Stomach (tissue), 9 donors: ENCODE results near the gene REPS2. TPM values are rescaled to one million over a fixed set of nuclear protein-coding genes. Genes with fewer than 3 reads are reported as not detected.

Experiments used
- DNase-seq, 2 donors: peaks; one replicate each; pipeline versions ENCODE4 v3.0.0 to v3.0.0-alpha.2; 2013 to 2019
- H3K27ac ChIP-seq, 5 donors: fragments of 200-600 bp in 4 of 5; sonication (generic) in 4 of 5; one replicate each; pipeline ENCODE4 v1.5.1; 2013 to 2019; ENCODE audit warnings: mild to moderate bottlenecking in 1 of 5, moderate library complexity in 1 of 5
- H3K27me3 ChIP-seq, 3 donors: fragments of 200-600 bp; sonication (generic); one replicate each; pipeline ENCODE4 v1.5.1; 2017 to 2019; ENCODE audit warnings: mixed run types in 1 of 3
- H3K36me3 ChIP-seq, 4 donors: fragments of 200-600 bp; sonication (generic); 1 replicate in 3 of 4; 2 replicates in 1 of 4; pipeline ENCODE4 v1.5.1; 2016 to 2019
- H3K4me1 ChIP-seq, 4 donors: fragments of 200-600 bp; sonication (generic); one replicate each; pipeline ENCODE4 v1.5.1; 2016 to 2019
- H3K4me3 ChIP-seq, 4 donors: fragments of 200-600 bp; sonication (generic) in 3 of 4; one replicate each; pipeline ENCODE4 v1.5.1; 2016 to 2019; ENCODE audit warnings: mild to moderate bottlenecking in 1 of 4
- H3K9me3 ChIP-seq, 4 donors: fragments of 200-600 bp; sonication (generic); one replicate each; pipeline ENCODE4 v1.5.1; 2016 to 2019
- CTCF ChIP-seq, 7 experiments: fragments of 450-650 bp in 4 of 7; fragments of 200-600 bp in 3 of 7; sonication (generic) in 3 of 7; IDR thresholded peaks; one replicate each; pipeline ENCODE4 v1.5.1; 2016 to 2019; ENCODE audit warnings: antibody characterized with exemption in 7 of 7, control low read depth in 2 of 7, mild to moderate bottlenecking in 1 of 7
- EP300 ChIP-seq: sonication (generic); formaldehyde crosslinking; IDR thresholded peaks from one replicate; pipeline ENCODE4 v1.6.1; 2017; ENCODE audit warnings: antibody characterized with exemption
- POLR2A ChIP-seq, 4 donors: fragments of 450-650 bp; IDR thresholded peaks; one replicate each; pipeline ENCODE4 v1.6.1; 2016; ENCODE audit warnings: antibody characterized with exemption in 4 of 4, control low read depth in 2 of 4, mild to moderate bottlenecking in 1 of 4, moderate library complexity in 1 of 4
- POLR2AphosphoS5 ChIP-seq, 3 donors: sonication (generic); formaldehyde crosslinking; IDR thresholded peaks; one replicate each; pipeline ENCODE4 v1.6.1; 2016; ENCODE audit warnings: antibody characterized with exemption in 3 of 3
- WGBS, 5 donors: extraction: QIAGEN DNeasy Blood & Tissue Kit in 3 of 5; methylation state at CpG; one replicate each; pipeline versions ENCODE4 v1.1.5 to v1.1.7; 2013 to 2018; 5-methylcytosine and 5-hydroxymethylcytosine counted together
- intact Hi-C: fragments of 100-400 bp; cut with DNase I; formaldehyde crosslinking; loops from one replicate; pipeline ENCODE4 v1.15.1; 2023; ENCODE audit warnings: low total_unique reads
- polyA plus RNA-seq, 3 donors: library from polyadenylated mRNA; stranded (reverse); fragments of 200-250 nt; gene quantifications; one replicate each; pipeline ENCODE4 v1.2.3, GENCODE V29; 2013
- total RNA-seq, 5 donors: library from RNA; depleted of rRNA; stranded (reverse); fragments of >200 nt; gene quantifications; one replicate each; pipeline versions ENCODE4 v1.1.0 to v1.2.3, GENCODE V29; 2014 to 2016
- donor health status: healthy with polysubstance abuse.
- donor health status: Bipolar disorder and iron deficiency.
- donor health status: healthy.

Gene REPS2
- total and polyA plus RNA-seq, 8 donors = 6.1 to 281 (median 10.6) TPM

- Histone ChIP-seq H3K9me3 (no peaks in the 10 kb centered on the region), H3K4me1 (peaks cover 0 to 8% (median 0%) of the 10 kb centered on the region in 4 donors), H3K36me3 (peaks cover 0 to 6% (median 0%) of the 10 kb centered on the region in 4 donors), H3K4me3 (no peak overlapping the region), H3K27ac (no peak overlapping the region), H3K27me3 (no peaks in the 10 kb centered on the region)
- DNase-seq = no peak
- WGBS, 5 donors = 59 to 92% (median 80%) methylated on average over 2 of the region's 2 CpGs
- TF ChIP-seq POLR2A (IDR thresholded peaks at IDR 0.05) = no peak
- no peak for TF ChIP-seq EP300
- no peak for TF ChIP-seq POLR2AphosphoS5 (IDR thresholded peaks at IDR 0.05)
- no peak for TF ChIP-seq CTCF (IDR thresholded peaks at IDR 0.05)
- intact Hi-C loops = no loop called here
Measured at GRCh38 chrX:17056868-17057608, 110.6 kb downstream of the REPS2 start.

- Histone ChIP-seq H3K4me3 (no peak overlapping the region), H3K36me3 (peaks cover 0 to 4% (median 0%) of the 10 kb centered on the region in 4 donors), H3K4me1 (no peaks in the 10 kb centered on the region), H3K27me3 (no peaks in the 10 kb centered on the region), H3K27ac (no peak overlapping the region), H3K9me3 (no peaks in the 10 kb centered on the region)
- intact Hi-C loops = no loop called here
- TF ChIP-seq POLR2AphosphoS5 (IDR thresholded peaks at IDR 0.05) = no peak
- TF ChIP-seq CTCF (IDR thresholded peaks at IDR 0.05) = no peak
- no peak for TF ChIP-seq POLR2A (IDR thresholded peaks at IDR 0.05)
- no peak for TF ChIP-seq EP300
- no peak for DNase-seq
Measured at GRCh38 chrX:17062065-17062464, 115.6 kb downstream of the REPS2 start.

GRCh38 chrX:17065100-17065499 is 118.6 kb downstream of the REPS2 start:
- TF ChIP-seq POLR2A (IDR thresholded peaks at IDR 0.05) = no peak
- TF ChIP-seq POLR2AphosphoS5 (IDR thresholded peaks at IDR 0.05) = no peak
- no peak for TF ChIP-seq CTCF (IDR thresholded peaks at IDR 0.05)
- TF ChIP-seq EP300 = no peak
- intact Hi-C loops = no loop called here
- 81 to 88% (median 83%) methylated on average over 3 to 5 of the region's 5 CpGs for WGBS, 5 donors

GRCh38 chrX:17067534-17067933 is 121.1 kb downstream of the REPS2 start:
- no peak for TF ChIP-seq EP300
- no peak for TF ChIP-seq CTCF (IDR thresholded peaks at IDR 0.05)
- TF ChIP-seq POLR2A (IDR thresholded peaks at IDR 0.05) = no peak
- no peak for TF ChIP-seq POLR2AphosphoS5 (IDR thresholded peaks at IDR 0.05)
- no peak overlapping the region for H3K4me3 ChIP-seq
- H3K27ac ChIP-seq = no peak overlapping the region
- no peaks in the 10 kb centered on the region for H3K27me3 ChIP-seq
- intact Hi-C loops = no loop called here
- H3K9me3 ChIP-seq = no peaks in the 10 kb centered on the region
- 39 to 64% (median 50%) methylated on average over 1 of the region's 1 CpG for WGBS, 5 donors
- H3K4me1 ChIP-seq = no peaks in the 10 kb centered on the region
- peaks cover 0 to 5% (median 2%) of the 10 kb centered on the region in 4 donors for H3K36me3 ChIP-seq
- no peak for DNase-seq

More at GRCh38 chrX:17065100-17065499, 118.6 kb downstream of the REPS2 start:
- no peak overlapping the region for H3K27ac ChIP-seq
- peaks cover 0 to 5% (median 2%) of the 10 kb centered on the region in 4 donors for H3K36me3 ChIP-seq
- H3K4me3 ChIP-seq = no peak overlapping the region
- no peaks in the 10 kb centered on the region for H3K27me3 ChIP-seq
- no peak for DNase-seq
- no peaks in the 10 kb centered on the region for H3K4me1 ChIP-seq
- H3K9me3 ChIP-seq = no peaks in the 10 kb centered on the region
